HCT116 (cell line): ENCODE data around the gene NUDT2.

Experiments
- CBX3 ChIP-seq: IDR thresholded peaks from 2 replicates; pipeline ENCODE4 v1.6.1; 2012; ENCODE audit warnings: low read depth
- EGR1 ChIP-seq: IDR thresholded peaks from 2 replicates; pipeline ENCODE4 v1.6.1; 2012; ENCODE audit warnings: low read depth
- ELF1 ChIP-seq: IDR thresholded peaks from 2 replicates; pipeline ENCODE4 v1.6.1; 2012; ENCODE audit warnings: low read depth, borderline replicate concordance
- EZH2 ChIP-seq: fragments of 200-600 bp; sonication (generic); IDR thresholded peaks from 2 replicates; pipeline ENCODE4 v1.6.1; 2017; ENCODE audit warnings: antibody characterized with exemption, mixed run types
- EZH2phosphoT487 ChIP-seq: fragments of 200-600 bp; IDR thresholded peaks from 2 replicates; pipeline ENCODE4 v1.6.1; 2018; ENCODE audit warnings: antibody characterized with exemption, borderline replicate concordance
- JUND ChIP-seq: IDR thresholded peaks from 2 replicates; pipeline ENCODE4 v1.6.1; 2012
- POLR2A ChIP-seq: IDR thresholded peaks from 2 replicates; pipeline ENCODE4 v1.7.0; 2011; ENCODE audit warnings: borderline replicate concordance; ENCODE audit not compliant: insufficient read depth, insufficient read length; ENCODE audit errors: extremely low read depth
- POLR2AphosphoS5 ChIP-seq: IDR thresholded peaks from 2 replicates; pipeline ENCODE4 v1.6.1; 2011; ENCODE audit warnings: mild to moderate bottlenecking, low read depth, low read length, moderate library complexity
- RAD21 ChIP-seq: IDR thresholded peaks from 2 replicates; pipeline ENCODE4 v1.6.1; 2012; ENCODE audit warnings: low read depth, mild to moderate bottlenecking
- SP1 ChIP-seq: IDR thresholded peaks from 2 replicates; pipeline ENCODE4 v1.6.1; 2012; ENCODE audit warnings: low read depth
- ZNF274 ChIP-seq: fragments of 200-500 bp; sonication (Bioruptor generic); IDR thresholded peaks from 2 replicates; pipeline ENCODE4 v1.6.1; 2014; ENCODE audit warnings: mild to moderate bottlenecking, low read depth, low read length, inconsistent platforms
- TF ChIP-seq, protein P1 (sequence below), 3 experiments: fragments of 200-600 bp in 1 of 3; sonication (generic) in 1 of 3; IDR thresholded peaks in 2 of 3; conservative IDR thresholded peaks in 1 of 3; 2 replicates each; pipeline ENCODE4 v1.5.1; 2012 to 2017; ENCODE audit warnings: low read depth in 2 of 3, low read length in 2 of 3, antibody characterized with exemption in 1 of 3, borderline replicate concordance in 1 of 3, control low read depth in 1 of 3, mild to moderate bottlenecking in 1 of 3, mixed read lengths in 1 of 3, mixed run types in 1 of 3, moderate library complexity in 1 of 3; ENCODE audit not compliant: insufficient read depth in 1 of 3
- TF ChIP-seq, protein P2 (sequence below): IDR thresholded peaks from 2 replicates; pipeline ENCODE4 v1.6.1; 2012

DNA sequence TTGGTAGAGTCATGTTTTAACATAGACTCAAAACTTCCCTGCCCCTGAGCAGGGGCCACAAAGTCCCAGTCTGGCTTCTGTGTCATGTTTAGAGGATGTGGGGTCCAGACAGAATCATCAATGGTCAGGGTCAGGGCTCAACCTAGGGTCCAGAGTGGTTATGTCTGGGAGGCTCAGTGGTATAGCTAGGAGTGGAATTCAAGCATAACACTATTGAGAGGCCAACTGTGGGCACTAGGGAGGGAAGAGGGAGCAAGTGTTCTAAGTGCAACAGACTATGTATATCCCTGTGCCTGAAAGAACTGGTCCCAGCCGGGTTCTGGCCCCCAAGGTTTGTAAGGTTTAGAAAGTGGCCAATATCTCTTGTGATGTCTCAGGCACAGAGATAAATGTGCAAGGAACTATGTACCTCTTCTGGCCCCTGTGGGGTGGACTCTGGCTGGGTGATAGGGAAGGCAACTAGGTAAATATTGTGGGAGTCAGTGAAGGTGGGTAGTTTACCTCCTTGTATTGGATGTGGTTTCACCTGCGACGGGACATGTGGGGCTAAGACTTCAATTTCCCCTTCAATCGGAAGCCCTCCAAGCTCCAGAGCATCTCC, 33.3 kb downstream of the NUDT2 start:
- TF ChIP-seq ZNF274 (no peak), JUND (no peak), POLR2AphosphoS5 (no peak), EZH2 (no peak), POLR2A (no peak), EGR1 (no peak), SP1 (no peak), CBX3 (no peak), ELF1 (no peak), RAD21 (no peak), EZH2phosphoT487 (no peak)
- TF ChIP-seq, protein P1, sequence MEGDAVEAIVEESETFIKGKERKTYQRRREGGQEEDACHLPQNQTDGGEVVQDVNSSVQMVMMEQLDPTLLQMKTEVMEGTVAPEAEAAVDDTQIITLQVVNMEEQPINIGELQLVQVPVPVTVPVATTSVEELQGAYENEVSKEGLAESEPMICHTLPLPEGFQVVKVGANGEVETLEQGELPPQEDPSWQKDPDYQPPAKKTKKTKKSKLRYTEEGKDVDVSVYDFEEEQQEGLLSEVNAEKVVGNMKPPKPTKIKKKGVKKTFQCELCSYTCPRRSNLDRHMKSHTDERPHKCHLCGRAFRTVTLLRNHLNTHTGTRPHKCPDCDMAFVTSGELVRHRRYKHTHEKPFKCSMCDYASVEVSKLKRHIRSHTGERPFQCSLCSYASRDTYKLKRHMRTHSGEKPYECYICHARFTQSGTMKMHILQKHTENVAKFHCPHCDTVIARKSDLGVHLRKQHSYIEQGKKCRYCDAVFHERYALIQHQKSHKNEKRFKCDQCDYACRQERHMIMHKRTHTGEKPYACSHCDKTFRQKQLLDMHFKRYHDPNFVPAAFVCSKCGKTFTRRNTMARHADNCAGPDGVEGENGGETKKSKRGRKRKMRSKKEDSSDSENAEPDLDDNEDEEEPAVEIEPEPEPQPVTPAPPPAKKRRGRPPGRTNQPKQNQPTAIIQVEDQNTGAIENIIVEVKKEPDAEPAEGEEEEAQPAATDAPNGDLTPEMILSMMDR (IDR thresholded peaks at IDR 0.05 in 2 of 3, conservative IDR thresholded peaks at IDR 0.05 in 1 of 3; ENCODE audit: borderline replicate concordance in 1 of 3, insufficient read depth in 1 of 3, low read depth in 2 of 3, low read length in 2 of 3): no peak
- TF ChIP-seq, protein P2, sequence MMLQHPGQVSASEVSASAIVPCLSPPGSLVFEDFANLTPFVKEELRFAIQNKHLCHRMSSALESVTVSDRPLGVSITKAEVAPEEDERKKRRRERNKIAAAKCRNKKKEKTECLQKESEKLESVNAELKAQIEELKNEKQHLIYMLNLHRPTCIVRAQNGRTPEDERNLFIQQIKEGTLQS: no peak
